Measurements from ENCODE around the gene ZNF148. TPM values are rescaled to one million over a fixed set of nuclear protein-coding genes. Genes with fewer than 3 reads are reported as not detected.

ZNF148 gene
- total RNA-seq, 4 donors from 2014 or later: 32.4 to 50.7 (median 39.4) TPM

DNA sequence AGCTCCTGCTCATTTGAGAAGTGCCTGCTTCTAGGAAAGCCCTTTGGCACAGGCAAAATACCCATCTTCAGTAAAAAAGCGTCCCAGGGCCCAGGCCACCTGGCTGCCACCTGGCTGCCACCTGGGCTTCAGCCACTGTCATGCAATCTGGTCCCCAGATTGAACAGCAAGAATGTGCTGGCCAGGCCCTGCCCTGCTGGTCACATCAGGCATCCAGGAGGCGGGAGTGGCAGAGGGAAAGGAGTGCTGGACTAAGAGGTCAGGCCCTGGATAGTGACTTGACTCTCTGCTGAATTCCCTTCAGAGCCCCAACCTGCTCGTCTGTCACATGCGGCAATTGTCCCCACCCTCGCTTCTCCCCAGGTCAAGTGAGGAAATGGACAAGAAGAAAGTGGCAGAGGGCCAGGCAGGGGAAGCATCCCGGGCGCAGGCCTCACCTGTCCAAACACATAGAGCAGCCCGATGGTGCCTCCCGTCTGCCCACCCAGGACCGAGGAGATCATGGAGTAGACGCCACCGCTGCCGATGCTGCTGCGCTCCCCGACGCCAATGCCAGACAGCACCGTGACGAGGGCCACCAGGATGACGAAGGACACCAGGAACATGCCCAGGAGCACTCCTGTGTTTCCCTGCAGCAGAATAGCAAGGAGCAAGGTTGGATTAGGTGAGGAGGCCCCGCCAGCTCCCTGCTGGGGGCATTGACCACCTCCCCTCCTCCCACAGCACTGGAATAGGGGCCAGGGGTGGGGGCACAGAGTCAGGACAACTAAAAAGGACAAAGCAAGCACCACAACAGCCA is 188.1 kb downstream of the ZNF148 start:
- Histone ChIP-seq H3K4me3 (no peak overlapping the region), H3K36me3 (no peaks in the 10 kb centered on the region), H3K9me3 (no peaks in the 10 kb centered on the region), H3K4me1 (peaks cover 0 to 12% (median 7%) of the 10 kb centered on the region in 3 donors), H3K27me3 (no peaks in the 10 kb centered on the region), H3K27ac (no peak overlapping the region)
- WGBS, 2 donors (ENCODE audit: low coverage in 1 of 2): 95% methylated on average over 3 of the region's 20 CpGs; no CpG with 5 or more reads in 1 of the 2 donors
- TF ChIP-seq POLR2A (IDR thresholded peaks at IDR 0.05) (no peak), EP300 (IDR thresholded peaks at IDR 0.05) (no peak), POLR2AphosphoS5 (IDR thresholded peaks at IDR 0.05) (no peak)
- TF ChIP-seq, protein P1, sequence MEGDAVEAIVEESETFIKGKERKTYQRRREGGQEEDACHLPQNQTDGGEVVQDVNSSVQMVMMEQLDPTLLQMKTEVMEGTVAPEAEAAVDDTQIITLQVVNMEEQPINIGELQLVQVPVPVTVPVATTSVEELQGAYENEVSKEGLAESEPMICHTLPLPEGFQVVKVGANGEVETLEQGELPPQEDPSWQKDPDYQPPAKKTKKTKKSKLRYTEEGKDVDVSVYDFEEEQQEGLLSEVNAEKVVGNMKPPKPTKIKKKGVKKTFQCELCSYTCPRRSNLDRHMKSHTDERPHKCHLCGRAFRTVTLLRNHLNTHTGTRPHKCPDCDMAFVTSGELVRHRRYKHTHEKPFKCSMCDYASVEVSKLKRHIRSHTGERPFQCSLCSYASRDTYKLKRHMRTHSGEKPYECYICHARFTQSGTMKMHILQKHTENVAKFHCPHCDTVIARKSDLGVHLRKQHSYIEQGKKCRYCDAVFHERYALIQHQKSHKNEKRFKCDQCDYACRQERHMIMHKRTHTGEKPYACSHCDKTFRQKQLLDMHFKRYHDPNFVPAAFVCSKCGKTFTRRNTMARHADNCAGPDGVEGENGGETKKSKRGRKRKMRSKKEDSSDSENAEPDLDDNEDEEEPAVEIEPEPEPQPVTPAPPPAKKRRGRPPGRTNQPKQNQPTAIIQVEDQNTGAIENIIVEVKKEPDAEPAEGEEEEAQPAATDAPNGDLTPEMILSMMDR (IDR thresholded peaks at IDR 0.05): no peak
- ATAC-seq: no peak

DNA sequence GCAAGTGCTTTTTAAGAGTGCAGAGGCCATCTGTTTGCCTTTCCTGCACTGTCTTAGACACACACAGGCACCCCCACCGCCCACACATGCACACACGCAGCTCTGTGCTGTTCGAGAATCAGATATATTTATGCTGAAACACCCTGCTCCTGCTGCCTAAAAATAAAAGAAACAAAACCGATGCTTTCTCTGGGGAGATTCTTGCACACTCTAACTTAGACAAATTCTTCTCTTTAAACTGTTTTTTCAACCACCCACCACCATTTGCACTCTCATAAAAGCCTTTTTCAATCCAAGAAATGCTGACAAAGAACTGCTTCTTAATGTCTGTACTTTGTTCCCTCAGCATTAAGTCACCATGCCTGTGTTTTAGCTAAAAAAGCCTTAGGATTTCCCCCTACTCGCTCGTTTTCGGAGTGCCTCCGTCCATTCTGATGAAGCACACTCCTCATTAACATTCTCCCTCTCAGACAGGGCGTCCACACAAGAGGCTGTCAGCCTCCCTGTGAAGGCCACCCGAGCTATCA is 188.8 kb downstream of the ZNF148 start:
- WGBS, 2 donors (ENCODE audit: low coverage in 1 of 2): 19 to 37% methylated on average over 9 to 10 of the region's 10 CpGs
- Histone ChIP-seq H3K36me3 (no peaks in the 10 kb centered on the region), H3K27ac (no peak overlapping the region), H3K27me3 (no peaks in the 10 kb centered on the region), H3K4me1 (peaks cover 0 to 12% (median 7%) of the 10 kb centered on the region in 3 donors), H3K4me3 (no peak overlapping the region), H3K9me3 (no peaks in the 10 kb centered on the region)
- ATAC-seq: no peak
- TF ChIP-seq POLR2AphosphoS5 (IDR thresholded peaks at IDR 0.05) (no peak), EP300 (IDR thresholded peaks at IDR 0.05) (no peak), POLR2A (IDR thresholded peaks at IDR 0.05) (no peak)
- TF ChIP-seq, protein P1 (IDR thresholded peaks at IDR 0.05): no peak

DNA sequence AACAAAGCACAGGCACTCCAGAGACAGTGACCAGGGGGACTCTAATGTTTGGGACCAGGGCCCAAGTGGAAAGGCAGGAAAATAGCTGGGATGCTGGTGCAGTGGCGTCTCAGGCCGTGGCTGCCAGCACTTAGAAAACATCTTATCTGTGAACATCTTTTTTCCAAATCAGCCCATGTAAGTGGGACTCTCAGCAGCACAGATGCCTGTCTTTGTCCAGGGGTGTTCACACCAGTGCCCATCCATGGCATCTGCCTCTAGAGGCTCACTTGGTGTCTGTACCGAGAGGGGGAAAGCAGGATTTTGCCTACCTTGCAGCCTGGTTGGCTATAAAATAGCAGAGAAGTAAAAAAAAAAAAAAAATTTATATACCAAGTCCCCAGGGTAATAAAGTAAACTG is 189.3 kb downstream of the ZNF148 start:
- Histone ChIP-seq H3K27me3 (no peaks in the 10 kb centered on the region), H3K4me1 (peaks cover 0 to 12% (median 7%) of the 10 kb centered on the region in 3 donors), H3K27ac (no peak overlapping the region), H3K9me3 (no peaks in the 10 kb centered on the region), H3K36me3 (no peaks in the 10 kb centered on the region), H3K4me3 (no peak overlapping the region)
- ATAC-seq: no peak
- TF ChIP-seq POLR2AphosphoS5 (IDR thresholded peaks at IDR 0.05): no peak
- TF ChIP-seq EP300 (IDR thresholded peaks at IDR 0.05): no peak
- TF ChIP-seq, protein P1 (IDR thresholded peaks at IDR 0.05): no peak
- TF ChIP-seq POLR2A (IDR thresholded peaks at IDR 0.05): no peak
- WGBS, 2 donors (ENCODE audit: low coverage in 1 of 2): 20 to 79% methylated on average over 1 to 2 of the region's 3 CpGs

DNA sequence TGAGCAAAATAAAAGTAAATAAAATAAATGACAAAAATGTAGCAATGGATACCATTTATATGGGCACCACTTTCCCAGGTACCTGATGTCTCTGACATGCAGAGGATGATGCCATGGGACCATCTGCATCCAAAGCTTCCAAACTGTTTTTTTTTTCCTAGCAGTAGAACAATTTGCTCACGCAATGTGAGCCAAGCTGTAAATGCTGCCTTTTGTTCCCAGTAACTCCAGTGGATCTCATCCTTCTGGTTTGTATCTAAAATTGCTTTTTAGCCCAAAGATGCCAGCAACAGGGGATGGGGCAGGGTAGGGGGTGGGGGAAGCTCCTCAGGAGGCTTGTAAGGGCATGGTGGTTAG is 195.3 kb downstream of the ZNF148 start:
- 63 to 78% methylated on average over 1 of the region's 1 CpG for WGBS, 2 donors (ENCODE audit: low coverage in 1 of 2)
- TF ChIP-seq EP300 (IDR thresholded peaks at IDR 0.05) (no peak), POLR2A (IDR thresholded peaks at IDR 0.05) (no peak), POLR2AphosphoS5 (IDR thresholded peaks at IDR 0.05) (no peak)
- TF ChIP-seq, protein P1 (IDR thresholded peaks at IDR 0.05): no peak
- Histone ChIP-seq H3K4me3 (no peak overlapping the region), H3K4me1 (no peaks in the 10 kb centered on the region), H3K27me3 (no peaks in the 10 kb centered on the region), H3K27ac (no peak overlapping the region), H3K36me3 (no peaks in the 10 kb centered on the region), H3K9me3 (no peaks in the 10 kb centered on the region)
- ATAC-seq: no peak
